Adrenal gland (tissue), 12 donors: ENCODE results near the gene NCKAP5. TPM values are rescaled to one million over a fixed set of nuclear protein-coding genes. Genes with fewer than 3 reads are reported as not detected.

ENCODE experiments used
- DNase-seq, 7 donors: peaks; one replicate each; pipeline ENCODE4 v3.0.0-alpha.2; 2019 to 2020
- H3K27ac ChIP-seq, 5 donors: fragments of 200-600 bp; sonication (generic) in 4 of 5; 1 replicate in 3 of 5; 2 replicates in 2 of 5; pipeline versions ENCODE4 v1.5.1 to v1.8.0; 2016 to 2020; ENCODE audit warnings: mild to moderate bottlenecking in 1 of 5
- H3K27me3 ChIP-seq: fragments of 200-600 bp; 2 replicates; pipeline ENCODE4 v1.8.0; 2021
- H3K36me3 ChIP-seq, 2 donors: fragments of 200-600 bp; replicated peaks in 1 of 2; 1 replicate in 1 of 2; 2 replicates in 1 of 2; pipeline versions ENCODE4 v1.5.1 to v1.8.0; 2018 to 2022
- H3K4me1 ChIP-seq, 2 donors: fragments of 200-600 bp; replicated peaks in 1 of 2; 1 replicate in 1 of 2; 2 replicates in 1 of 2; pipeline versions ENCODE4 v1.5.1 to v1.8.0; 2018 to 2021
- H3K4me3 ChIP-seq, 4 donors: fragments of 200-600 bp; sonication (generic) in 3 of 4; one replicate each; pipeline ENCODE4 v1.5.1; 2016 to 2018
- H3K9me3 ChIP-seq, 3 donors: fragments of 200-600 bp; sonication (generic) in 1 of 3; replicated peaks in 1 of 3; 1 replicate in 2 of 3; 2 replicates in 1 of 3; pipeline versions ENCODE4 v1.5.1 to v1.8.0; 2016 to 2021
- POLR2A ChIP-seq, 2 donors: fragments of 450-650 bp; IDR thresholded peaks; one replicate each; pipeline ENCODE4 v1.6.1; 2017; ENCODE audit warnings: antibody characterized with exemption in 2 of 2, mild to moderate bottlenecking in 2 of 2, moderate library complexity in 1 of 2
- WGBS, 4 donors: extraction: QIAGEN DNeasy Blood & Tissue Kit in 2 of 4; methylation state at CpG; one replicate each; pipeline versions ENCODE4 v1.1.5 to v1.1.7; 2013 to 2017; 5-methylcytosine and 5-hydroxymethylcytosine counted together
- intact Hi-C, 2 donors: fragments of 100-400 bp; cut with DNase I; formaldehyde crosslinking; loops; one replicate each; pipeline versions ENCODE4 v1.14.1 to v1.15.0; 2022 to 2023
- polyA plus RNA-seq, 3 donors: library from polyadenylated mRNA; stranded (reverse); fragments of 200-250 nt in 2 of 3; fragments of 350-450 nt in 1 of 3; fragmentation: Illumina TruSeq in 1 of 3; extraction: RNeasy Lipid Tissue Mini Kit (QIAGEN cat#74804) in 1 of 3; gene quantifications; one replicate each; pipeline ENCODE4 v1.2.3, GENCODE V29; 2013 to 2014
- total RNA-seq, 9 donors: library from RNA; depleted of rRNA in 4 of 9; stranded (reverse); fragments of >200 nt in 4 of 9; fragments of 120-200 nt in 1 of 9; fragmentation: NEBNext Ultra II Directional in 1 of 9; extraction: Animal tissue kit (Norgen Biotek cat#: 25700) in 1 of 9; gene quantifications; one replicate each; pipeline versions ENCODE4 v1.1.0 to v1.2.4, GENCODE V29; 2013 to 2023
- TF ChIP-seq, protein P1 (sequence below), 6 experiments: fragments of 450-650 bp in 4 of 6; fragments of 200-600 bp in 2 of 6; sonication (generic) in 1 of 6; IDR thresholded peaks; 1 replicate in 5 of 6; 2 replicates in 1 of 6; pipeline versions ENCODE4 v1.5.1 to v1.8.0; 2016 to 2021; ENCODE audit warnings: antibody characterized with exemption in 6 of 6, mild to moderate bottlenecking in 2 of 6, moderate library complexity in 1 of 6
- donor health status: healthy with polysubstance abuse.
- donor health status: Bipolar disorder and iron deficiency.
- donor health status: DM: yes; HTN: yes; CAD: no.
- donor health status: DM: no; HTN: no; CAD: no.
- donor health status: DM: no; HTN: no; CAD: no.
- donor health status: DM: yes; HTN: yes; CAD: no.

NCKAP5 gene
- total and polyA plus RNA-seq, 12 donors = 0.06 to 3.1 (median 1.1) TPM

DNA sequence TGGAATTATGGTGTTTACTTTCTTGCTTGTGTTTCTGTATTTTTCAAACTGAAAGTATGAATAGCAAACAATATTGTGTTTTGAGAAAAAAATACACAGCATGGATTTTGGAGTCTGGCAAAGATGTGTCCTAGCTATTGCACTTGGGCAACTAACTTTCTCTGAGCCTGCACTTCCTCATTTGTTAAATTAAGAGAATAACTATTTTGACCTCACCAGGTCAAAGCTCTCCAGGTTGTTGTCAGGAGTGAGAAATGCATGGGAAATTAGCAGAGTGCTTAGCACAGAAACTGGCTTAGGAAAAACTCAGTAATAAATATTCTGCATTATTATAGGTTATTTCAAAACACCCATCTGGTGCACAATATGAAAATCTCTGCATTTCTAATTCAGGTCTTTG is 926.4 kb downstream of the NCKAP5 start:
- Histone ChIP-seq H3K27me3 (no peaks in the 10 kb centered on the region), H3K4me3 (no peak overlapping the region), H3K27ac (no peak overlapping the region), H3K36me3 (no peaks in the 10 kb centered on the region), H3K9me3 (no peaks in the 10 kb centered on the region), H3K4me1 (no peaks in the 10 kb centered on the region)
- DNase-seq = no peak
- TF ChIP-seq POLR2A (IDR thresholded peaks at IDR 0.05) = no peak
- TF ChIP-seq, protein P1, sequence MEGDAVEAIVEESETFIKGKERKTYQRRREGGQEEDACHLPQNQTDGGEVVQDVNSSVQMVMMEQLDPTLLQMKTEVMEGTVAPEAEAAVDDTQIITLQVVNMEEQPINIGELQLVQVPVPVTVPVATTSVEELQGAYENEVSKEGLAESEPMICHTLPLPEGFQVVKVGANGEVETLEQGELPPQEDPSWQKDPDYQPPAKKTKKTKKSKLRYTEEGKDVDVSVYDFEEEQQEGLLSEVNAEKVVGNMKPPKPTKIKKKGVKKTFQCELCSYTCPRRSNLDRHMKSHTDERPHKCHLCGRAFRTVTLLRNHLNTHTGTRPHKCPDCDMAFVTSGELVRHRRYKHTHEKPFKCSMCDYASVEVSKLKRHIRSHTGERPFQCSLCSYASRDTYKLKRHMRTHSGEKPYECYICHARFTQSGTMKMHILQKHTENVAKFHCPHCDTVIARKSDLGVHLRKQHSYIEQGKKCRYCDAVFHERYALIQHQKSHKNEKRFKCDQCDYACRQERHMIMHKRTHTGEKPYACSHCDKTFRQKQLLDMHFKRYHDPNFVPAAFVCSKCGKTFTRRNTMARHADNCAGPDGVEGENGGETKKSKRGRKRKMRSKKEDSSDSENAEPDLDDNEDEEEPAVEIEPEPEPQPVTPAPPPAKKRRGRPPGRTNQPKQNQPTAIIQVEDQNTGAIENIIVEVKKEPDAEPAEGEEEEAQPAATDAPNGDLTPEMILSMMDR (IDR thresholded peaks at IDR 0.05) = no peak
- intact Hi-C loops = no loop called here

DNA sequence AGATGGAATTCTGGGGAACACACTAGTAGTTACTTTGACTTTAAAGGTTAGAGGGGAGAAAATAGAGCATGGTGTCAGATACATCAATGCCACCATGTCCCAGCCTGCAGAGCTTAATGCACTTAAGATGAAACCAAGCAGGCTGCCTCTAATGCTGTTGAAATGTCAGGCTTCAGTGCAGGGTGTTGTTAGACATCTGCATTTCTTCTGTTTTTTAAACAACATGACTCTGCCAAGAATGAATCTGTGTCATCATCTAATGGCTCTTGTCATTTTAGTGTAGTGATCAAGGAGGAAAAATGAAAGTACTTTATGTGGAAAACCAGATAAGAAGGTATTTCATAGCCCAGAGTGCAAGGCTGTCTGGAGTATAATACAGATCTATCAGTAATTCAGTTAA is 928.1 kb downstream of the NCKAP5 start:
- TF ChIP-seq, protein P1 (IDR thresholded peaks at IDR 0.05) = no peak
- TF ChIP-seq POLR2A (IDR thresholded peaks at IDR 0.05) = no peak
- H3K27me3 ChIP-seq = no peaks in the 10 kb centered on the region
- intact Hi-C loops = no loop called here
- no peaks in the 10 kb centered on the region for H3K36me3 ChIP-seq
- no peaks in the 10 kb centered on the region for H3K9me3 ChIP-seq
- DNase-seq = no peak
- no peak overlapping the region for H3K4me3 ChIP-seq
- H3K4me1 ChIP-seq = no peaks in the 10 kb centered on the region
- no peak overlapping the region for H3K27ac ChIP-seq

DNA sequence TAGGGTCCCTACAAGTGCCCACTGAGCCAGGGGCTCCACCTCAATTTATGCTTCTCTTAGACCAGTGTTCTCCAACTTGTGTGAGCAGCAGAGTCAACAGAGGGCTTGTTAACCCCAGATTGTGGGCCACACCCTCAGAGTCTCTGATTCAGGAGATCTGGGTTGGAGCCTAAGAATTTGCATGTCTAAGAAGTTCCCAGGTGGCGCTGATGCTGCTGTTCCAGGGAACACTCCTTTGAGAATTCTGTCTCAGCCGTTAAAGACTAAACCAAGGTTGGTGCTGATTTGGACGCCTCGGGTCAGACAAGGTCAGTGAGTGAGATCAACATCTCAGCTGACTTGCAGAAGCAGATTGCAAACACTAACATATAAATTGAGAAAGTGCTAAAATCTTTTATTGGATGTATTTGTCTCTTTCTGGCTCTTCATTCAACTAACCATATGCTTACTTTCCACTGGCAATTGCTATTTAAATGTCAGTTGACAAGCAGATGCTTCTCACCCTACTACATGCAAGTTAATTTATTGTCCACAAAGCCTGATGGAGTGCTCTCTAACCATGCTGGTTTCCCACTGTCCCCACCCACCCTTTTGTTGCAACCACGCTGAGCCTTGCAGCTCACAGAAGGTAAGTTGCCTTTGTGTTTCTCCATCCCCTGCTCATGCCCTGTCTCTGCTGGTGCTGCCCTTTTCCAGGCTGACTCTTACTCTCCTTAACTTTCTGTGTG is 929.8 kb downstream of the NCKAP5 start:
- Histone ChIP-seq H3K4me1 (no peaks in the 10 kb centered on the region), H3K27ac (no peak overlapping the region), H3K4me3 (no peak overlapping the region), H3K9me3 (no peaks in the 10 kb centered on the region), H3K36me3 (no peaks in the 10 kb centered on the region), H3K27me3 (no peaks in the 10 kb centered on the region)
- intact Hi-C loops = no loop called here
- TF ChIP-seq, protein P1 (IDR thresholded peaks at IDR 0.05) = no peak
- TF ChIP-seq POLR2A (IDR thresholded peaks at IDR 0.05) = no peak
- no peak for DNase-seq
- 60 to 76% (median 75%) methylated on average over 5 of the region's 5 CpGs for WGBS, 4 donors

DNA sequence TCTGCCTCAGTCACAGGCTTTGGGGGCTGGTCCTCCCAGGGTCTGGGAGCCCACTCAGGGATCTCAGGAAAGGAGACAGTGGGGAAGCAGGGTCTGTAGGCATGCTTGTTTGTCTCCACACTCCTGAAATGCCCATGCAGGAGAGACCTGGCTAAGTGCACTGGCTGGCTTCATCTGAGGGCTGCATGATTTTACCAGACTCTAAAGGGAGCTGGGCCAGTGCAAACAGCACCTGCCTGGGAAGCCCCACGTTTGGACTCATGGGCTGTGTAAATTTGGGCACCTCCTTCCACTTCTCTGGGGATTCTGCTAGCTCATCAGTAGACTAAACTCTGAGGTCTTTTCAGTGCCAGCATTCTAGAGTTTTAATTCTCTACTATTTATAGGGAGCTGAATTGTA is 931.9 kb downstream of the NCKAP5 start:
- TF ChIP-seq, protein P1 (IDR thresholded peaks at IDR 0.05) = no peak
- TF ChIP-seq POLR2A (IDR thresholded peaks at IDR 0.05) = no peak
- WGBS, 4 donors = 33 to 50% (median 47%) methylated on average over 1 of the region's 1 CpG; no CpG with 5 or more reads in 1 of the 4 donors
- no peak overlapping the region for H3K4me3 ChIP-seq
- no peak overlapping the region for H3K27ac ChIP-seq
- intact Hi-C loops = no loop called here
- no peaks in the 10 kb centered on the region for H3K36me3 ChIP-seq
- no peaks in the 10 kb centered on the region for H3K4me1 ChIP-seq
- H3K27me3 ChIP-seq = no peaks in the 10 kb centered on the region
- DNase-seq = no peak
- no peaks in the 10 kb centered on the region for H3K9me3 ChIP-seq
